Caki2 (cell line): Measurements from ENCODE around the gene TGFBR2. TPM values are rescaled to one million over a fixed set of nuclear protein-coding genes. Genes with fewer than 3 reads are reported as not detected.
A peak's percentile ranks its signal among the peaks of the same experiment; 100 is the strongest.

Source experiments
- DNase-seq: peaks from one replicate; pipeline ENCODE4 v3.0.0-alpha.2; 2015; ENCODE audit warnings: low read depth
- in situ Hi-C: cut with HindIII; loops from 2 replicates; pipeline ENCODE4 v1.10.0; 2016; ENCODE audit warnings: low sequenced_read_pairs, low pct_unique_long_range_greater_than_20kb, mixed read lengths
- total RNA-seq: library from RNA; depleted of rRNA; stranded (reverse); fragments of >200 nt; shearing (Covaris generic); gene quantifications from 2 replicates; pipeline ENCODE4 v1.2.3, GENCODE V29; 2014; ENCODE audit warnings: low replicate concordance

The TGFBR2 gene
- total RNA-seq, 1 experiment from 2014 or later = 44.5 TPM

- no peak for DNase-seq
- in situ Hi-C loops = no loop called here
Measured at GRCh38 chr3:30692498-30693130, 86.2 kb downstream of the TGFBR2 start.

- in situ Hi-C loops = no loop called here
- DNase-seq = peak; percentile 46
Measured at GRCh38 chr3:30693470-30694120, 87.2 kb downstream of the TGFBR2 start.

- no peak for DNase-seq
- in situ Hi-C loops = no loop called here
Measured at GRCh38 chr3:30694148-30694547, 87.7 kb downstream of the TGFBR2 start.

GRCh38 chr3:30694668-30695067 is 88.3 kb downstream of the TGFBR2 start:
- no peak for DNase-seq
- in situ Hi-C loops = no loop called here

GRCh38 chr3:30695302-30696061 is 89.1 kb downstream of the TGFBR2 start:
- in situ Hi-C loops = no loop called here
- DNase-seq = no peak

- in situ Hi-C loops = no loop called here
Measured at GRCh38 chr3:30696403-30696819, 90.0 kb downstream of the TGFBR2 start.

GRCh38 chr3:30696896-30697295 is 90.5 kb downstream of the TGFBR2 start:
- in situ Hi-C loops = no loop called here
- DNase-seq = no peak

More at GRCh38 chr3:30696403-30696819, 90.0 kb downstream of the TGFBR2 start:
- DNase-seq = no peak

- no peak for DNase-seq
- in situ Hi-C loops = no loop called here
Measured at GRCh38 chr3:30698549-30698948, 92.1 kb downstream of the TGFBR2 start.

GRCh38 chr3:30699927-30700326 is 93.5 kb downstream of the TGFBR2 start:
- DNase-seq = no peak
- in situ Hi-C loops = no loop called here

GRCh38 chr3:30700702-30701321 is 94.4 kb downstream of the TGFBR2 start:
- in situ Hi-C loops = no loop called here
- no peak for DNase-seq

- in situ Hi-C loops = no loop called here
Measured at GRCh38 chr3:30702038-30702827, 95.8 kb downstream of the TGFBR2 start.

GRCh38 chr3:30702828-30703397 is 96.5 kb downstream of the TGFBR2 start:
- in situ Hi-C loops = no loop called here
- no peak for DNase-seq

More at GRCh38 chr3:30702038-30702827, 95.8 kb downstream of the TGFBR2 start:
- no peak for DNase-seq

GRCh38 chr3:30704931-30705890 is 98.8 kb downstream of the TGFBR2 start:
- DNase-seq = peak; percentile 57
- in situ Hi-C loops = no loop called here

- in situ Hi-C loops = no loop called here
- no peak for DNase-seq
Measured at GRCh38 chr3:30707825-30708224, 101.4 kb downstream of the TGFBR2 start.

- DNase-seq = no peak
- in situ Hi-C loops = no loop called here
Measured at GRCh38 chr3:30708472-30708871, 102.1 kb downstream of the TGFBR2 start.

GRCh38 chr3:30710017-30710416 is 103.6 kb downstream of the TGFBR2 start:
- in situ Hi-C loops = no loop called here
- DNase-seq = no peak

- in situ Hi-C loops = no loop called here
- DNase-seq = no peak
Measured at GRCh38 chr3:30711151-30711550, 104.8 kb downstream of the TGFBR2 start.
